HG03025 (cell line): ENCODE results near the gene PAK1.

ENCODE experiments used
- ATAC-seq: cut with Tn5 transposase; IDR thresholded peaks from one replicate; pipeline ENCODE4 v1.9.1; 2021; ENCODE audit warnings: mild to moderate bottlenecking, moderate library complexity; ENCODE audit not compliant: unreplicated experiment, low FRiP score

PAK1 gene

GRCh38 chr11:77377734-77378133 lies 96.2 kb downstream of the PAK1 start:
- no peak for ATAC-seq

- no peak for ATAC-seq
Measured at GRCh38 chr11:77375107-77375506, 98.8 kb downstream of the PAK1 start.

- ATAC-seq: no peak
Measured at GRCh38 chr11:77374611-77375031, 99.3 kb downstream of the PAK1 start.

GRCh38 chr11:77374108-77374507 lies 99.8 kb downstream of the PAK1 start:
- ATAC-seq: no peak

- ATAC-seq: no peak
Measured at GRCh38 chr11:77372726-77373125, 101.2 kb downstream of the PAK1 start.

- ATAC-seq: no peak
Measured at GRCh38 chr11:77371646-77372045, 102.2 kb downstream of the PAK1 start.

GRCh38 chr11:77370217-77370616 lies 103.7 kb downstream of the PAK1 start:
- ATAC-seq: no peak

GRCh38 chr11:77361184-77361583 lies 112.7 kb downstream of the PAK1 start:
- no peak for ATAC-seq

GRCh38 chr11:77359481-77359880 lies 114.4 kb downstream of the PAK1 start:
- ATAC-seq: no peak

GRCh38 chr11:77353131-77353530 lies 120.8 kb downstream of the PAK1 start:
- no peak for ATAC-seq

GRCh38 chr11:77351281-77351886 lies 122.5 kb downstream of the PAK1 start:
- no peak for ATAC-seq

- no peak for ATAC-seq
Measured at GRCh38 chr11:77347948-77348347, 125.9 kb downstream of the PAK1 start.

GRCh38 chr11:77346906-77347603 lies 126.8 kb downstream of the PAK1 start:
- ATAC-seq: no peak

- ATAC-seq: no peak
Measured at GRCh38 chr11:77345621-77346020, 128.3 kb downstream of the PAK1 start.

- ATAC-seq: no peak
Measured at GRCh38 chr11:77340501-77340900, 133.4 kb downstream of the PAK1 start.

GRCh38 chr11:77332259-77332658 lies 141.6 kb downstream of the PAK1 start:
- no peak for ATAC-seq

GRCh38 chr11:77325159-77325558 lies 148.7 kb downstream of the PAK1 start:
- ATAC-seq: no peak

GRCh38 chr11:77324508-77324907 lies 149.4 kb downstream of the PAK1 start:
- ATAC-seq: no peak

GRCh38 chr11:77322926-77323590 lies 150.8 kb downstream of the PAK1 start:
- ATAC-seq: no peak

- ATAC-seq: no peak
Measured at GRCh38 chr11:77322506-77322905, 151.4 kb downstream of the PAK1 start.

GRCh38 chr11:77320351-77320750 lies 153.5 kb downstream of the PAK1 start:
- no peak for ATAC-seq

GRCh38 chr11:77318600-77318999 lies 155.3 kb downstream of the PAK1 start:
- no peak for ATAC-seq
